Kidney epithelial cell (primary cell): ENCODE results near the gene YAF2. TPM values are rescaled to one million over a fixed set of nuclear protein-coding genes. Genes with fewer than 3 reads are reported as not detected.

ENCODE experiments used
- DNase-seq: peaks from one replicate; pipeline ENCODE4 v3.0.0-alpha.2; 2010; ENCODE audit warnings: low read depth
- H3K27me3 ChIP-seq: 2 replicates; pipeline ENCODE4 v1.6.0; 2011; ENCODE audit warnings: low read length; ENCODE audit not compliant: control insufficient read depth, insufficient read depth
- H3K36me3 ChIP-seq: 2 replicates; pipeline ENCODE4 v1.5.1; 2011; ENCODE audit warnings: low read length; ENCODE audit not compliant: control insufficient read depth, insufficient read depth
- H3K4me3 ChIP-seq: 2 replicates; pipeline ENCODE4 v1.5.1; 2011; ENCODE audit warnings: low read depth, mild to moderate bottlenecking, control low read depth, low read length
- total RNA-seq: library from RNA; depleted of rRNA; stranded (reverse); fragments of >200 nt; gene quantifications from 2 replicates; pipeline ENCODE4 v1.2.3, GENCODE V29; 2015
- TF ChIP-seq, protein P1 (sequence below): IDR thresholded peaks from 2 replicates; pipeline ENCODE4 v1.5.1; 2011; ENCODE audit warnings: mild to moderate bottlenecking, moderate library complexity, low read length, control low read depth, inconsistent platforms; ENCODE audit not compliant: insufficient read depth, poor library complexity, severe bottlenecking

Gene YAF2
- total RNA-seq, 1 donor from 2014 or later = 15.7 TPM

DNA sequence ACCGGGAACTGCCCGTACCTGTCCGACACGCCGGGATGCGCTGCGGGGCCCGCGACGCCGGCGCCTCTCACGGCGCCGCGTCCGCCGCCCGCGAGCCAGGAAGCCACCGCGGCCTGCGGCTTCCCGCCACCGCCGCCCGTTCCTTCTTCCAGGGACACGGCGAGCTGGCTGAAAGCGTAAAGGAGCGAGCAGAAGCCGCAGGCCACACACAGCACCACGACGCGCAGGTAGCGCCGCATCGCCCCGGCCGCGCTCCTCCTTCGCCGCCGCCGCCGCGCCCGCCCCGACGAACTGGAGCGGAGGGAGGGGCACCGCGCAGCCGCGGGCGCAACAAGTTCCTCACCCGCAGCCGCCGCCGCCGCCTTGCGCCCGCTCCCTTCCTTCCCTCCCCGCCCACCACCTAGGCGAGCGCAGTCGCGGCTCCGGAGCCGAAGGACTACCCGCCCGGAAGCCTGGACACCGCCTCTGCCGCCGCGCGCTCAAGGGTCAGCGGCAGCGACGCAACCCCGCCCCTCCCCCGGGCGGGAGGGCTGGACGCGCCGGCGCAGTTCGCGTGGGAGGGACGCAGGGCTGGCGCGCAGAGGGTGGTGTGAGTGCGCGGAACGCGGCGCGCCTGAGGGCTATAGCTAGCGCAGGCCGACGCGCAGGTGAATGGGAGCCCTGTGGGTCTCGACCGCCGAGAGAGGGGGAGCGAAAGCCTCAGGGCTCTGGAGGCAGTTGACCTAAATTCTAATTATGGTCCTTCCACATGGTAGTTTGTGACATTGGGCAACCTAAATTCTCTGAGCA, 93.4 kb downstream of the YAF2 start, which contains the start of gene GXYLT1:
Gene GXYLT1, minus strand, starts transcription at position 467 of the 789 bp plus-strand sequence. Its CDS starts 228 bp downstream, at position 239.
- TF ChIP-seq, protein P1, sequence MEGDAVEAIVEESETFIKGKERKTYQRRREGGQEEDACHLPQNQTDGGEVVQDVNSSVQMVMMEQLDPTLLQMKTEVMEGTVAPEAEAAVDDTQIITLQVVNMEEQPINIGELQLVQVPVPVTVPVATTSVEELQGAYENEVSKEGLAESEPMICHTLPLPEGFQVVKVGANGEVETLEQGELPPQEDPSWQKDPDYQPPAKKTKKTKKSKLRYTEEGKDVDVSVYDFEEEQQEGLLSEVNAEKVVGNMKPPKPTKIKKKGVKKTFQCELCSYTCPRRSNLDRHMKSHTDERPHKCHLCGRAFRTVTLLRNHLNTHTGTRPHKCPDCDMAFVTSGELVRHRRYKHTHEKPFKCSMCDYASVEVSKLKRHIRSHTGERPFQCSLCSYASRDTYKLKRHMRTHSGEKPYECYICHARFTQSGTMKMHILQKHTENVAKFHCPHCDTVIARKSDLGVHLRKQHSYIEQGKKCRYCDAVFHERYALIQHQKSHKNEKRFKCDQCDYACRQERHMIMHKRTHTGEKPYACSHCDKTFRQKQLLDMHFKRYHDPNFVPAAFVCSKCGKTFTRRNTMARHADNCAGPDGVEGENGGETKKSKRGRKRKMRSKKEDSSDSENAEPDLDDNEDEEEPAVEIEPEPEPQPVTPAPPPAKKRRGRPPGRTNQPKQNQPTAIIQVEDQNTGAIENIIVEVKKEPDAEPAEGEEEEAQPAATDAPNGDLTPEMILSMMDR = no peak
- peak within 1 kb of the TSS; percentile 77 for H3K4me3 ChIP-seq
- no peaks in the 10 kb centered on the region for H3K27me3 ChIP-seq
- no peak for DNase-seq
- H3K36me3 ChIP-seq = no peaks in the 10 kb centered on the region

DNA sequence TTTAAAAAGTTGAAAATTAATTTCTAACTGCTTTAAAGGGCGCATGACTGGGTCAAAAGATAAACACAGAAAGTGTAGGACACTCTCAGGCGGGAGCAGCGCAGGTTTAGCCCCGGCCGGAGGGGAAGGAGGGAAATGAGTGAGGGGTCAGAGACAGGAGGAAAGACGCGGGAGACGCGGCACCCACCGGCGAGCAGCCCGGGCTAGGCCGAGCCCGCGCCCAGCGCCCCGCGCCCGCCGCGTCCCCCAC, 94.0 kb downstream of the YAF2 start:
- peak overlapping the region; percentile 77 for H3K4me3 ChIP-seq
- no peak for DNase-seq
- no peaks in the 10 kb centered on the region for H3K27me3 ChIP-seq
- H3K36me3 ChIP-seq = no peaks in the 10 kb centered on the region
- TF ChIP-seq, protein P1 = no peak

DNA sequence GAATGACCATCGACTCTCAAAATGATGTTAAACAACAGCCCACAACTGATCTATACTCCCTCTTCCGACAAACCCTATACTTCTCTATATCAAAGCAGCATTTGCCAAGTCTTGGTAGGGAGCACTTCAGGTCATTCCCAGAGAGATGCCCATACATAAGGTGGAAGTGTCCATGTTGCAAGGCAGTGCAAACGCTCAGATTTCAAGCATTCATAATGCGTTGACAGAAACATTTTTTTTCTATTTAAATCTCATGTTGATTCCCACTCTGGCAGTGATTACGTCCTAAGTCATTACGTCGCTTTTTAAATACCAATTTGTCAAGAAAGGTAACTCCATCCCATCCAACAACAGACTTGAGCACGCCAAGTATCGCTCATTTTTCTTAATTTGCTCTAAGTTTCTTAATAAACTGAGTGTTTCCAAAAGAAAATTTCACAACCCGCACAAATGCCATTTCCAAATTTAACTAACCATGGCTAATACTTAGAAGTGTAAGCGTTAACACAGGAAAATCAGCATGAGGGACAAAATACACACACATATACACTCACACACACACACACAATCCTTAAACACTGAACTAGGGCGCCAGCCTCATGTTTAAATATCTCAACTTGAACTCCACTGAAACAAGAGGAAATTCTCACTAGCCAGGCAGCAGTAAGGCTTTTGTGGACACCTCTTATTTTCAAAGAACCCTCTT, 94.4 kb downstream of the YAF2 start:
- DNase-seq = no peak
- Histone ChIP-seq H3K27me3 (no peaks in the 10 kb centered on the region), H3K36me3 (no peaks in the 10 kb centered on the region), H3K4me3 (peak overlapping the region; percentile 77)
- TF ChIP-seq, protein P1 = no peak

DNA sequence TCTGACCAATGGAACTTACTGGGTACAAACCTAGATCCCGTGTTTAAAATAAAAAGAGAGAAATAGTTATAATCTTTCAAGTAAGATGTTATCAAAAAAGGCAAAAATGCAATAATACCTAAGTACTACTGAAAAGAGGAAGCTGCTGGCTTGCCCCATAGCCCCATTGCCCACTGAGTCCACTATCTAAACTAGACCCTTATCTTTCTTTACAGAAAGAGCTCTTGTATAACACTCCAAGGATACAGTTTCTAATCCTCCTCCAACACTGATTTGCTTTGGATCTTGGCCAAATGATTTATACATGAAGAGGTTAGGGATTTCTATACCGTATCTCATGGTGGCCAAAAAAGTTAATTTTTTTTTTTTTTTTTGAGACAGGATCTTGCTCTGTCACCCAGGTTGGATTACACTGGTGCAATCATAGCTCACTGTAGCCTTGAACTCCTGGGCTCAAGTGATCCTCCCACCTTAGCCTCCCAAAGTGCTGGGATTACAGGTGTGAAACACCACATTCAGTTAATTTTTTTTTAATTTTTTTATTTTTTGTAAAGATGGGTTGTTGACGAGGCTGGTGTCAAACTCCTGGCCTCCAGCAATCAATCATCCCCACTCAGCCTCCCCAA, 96.0 kb downstream of the YAF2 start:
- TF ChIP-seq, protein P1 = no peak
- Histone ChIP-seq H3K36me3 (no peaks in the 10 kb centered on the region), H3K27me3 (no peaks in the 10 kb centered on the region), H3K4me3 (no peak overlapping the region)
- DNase-seq = no peak

DNA sequence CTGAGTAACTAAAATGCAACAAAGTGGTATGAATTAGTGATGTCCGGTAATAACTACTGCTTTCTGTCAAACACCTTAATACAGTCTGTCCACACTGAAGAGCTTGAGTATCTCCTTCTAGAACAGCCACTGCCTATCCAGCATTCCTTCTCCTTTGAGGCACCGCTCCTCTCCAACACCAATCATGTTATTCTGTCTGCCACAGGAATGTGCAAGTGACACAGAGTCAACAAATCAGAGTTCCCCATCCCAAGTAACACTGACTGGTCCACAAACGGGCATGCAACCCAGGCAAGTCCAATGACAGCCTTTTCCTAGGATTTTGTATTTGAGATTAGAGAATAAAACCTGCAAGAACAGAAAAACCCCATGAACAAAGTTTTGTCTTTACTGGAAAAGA, 97.1 kb downstream of the YAF2 start:
- TF ChIP-seq, protein P1 = no peak
- Histone ChIP-seq H3K27me3 (no peaks in the 10 kb centered on the region), H3K36me3 (no peaks in the 10 kb centered on the region), H3K4me3 (no peak overlapping the region)
- DNase-seq = no peak
